CD4-positive, alpha-beta T cell treated with Interleukin-17A for 1 hour (primary cell): ENCODE data around the gene CPNE2.
"Not testable (repeated sequence)": the region's sequence is repeated elsewhere in the genome, so short reads cannot be mapped to it uniquely, and the experiment has no call there.

Source experiments
- DNase-seq: peaks from one replicate; pipeline ENCODE4 v3.0.0-alpha.2; 2020

The CPNE2 gene

DNA sequence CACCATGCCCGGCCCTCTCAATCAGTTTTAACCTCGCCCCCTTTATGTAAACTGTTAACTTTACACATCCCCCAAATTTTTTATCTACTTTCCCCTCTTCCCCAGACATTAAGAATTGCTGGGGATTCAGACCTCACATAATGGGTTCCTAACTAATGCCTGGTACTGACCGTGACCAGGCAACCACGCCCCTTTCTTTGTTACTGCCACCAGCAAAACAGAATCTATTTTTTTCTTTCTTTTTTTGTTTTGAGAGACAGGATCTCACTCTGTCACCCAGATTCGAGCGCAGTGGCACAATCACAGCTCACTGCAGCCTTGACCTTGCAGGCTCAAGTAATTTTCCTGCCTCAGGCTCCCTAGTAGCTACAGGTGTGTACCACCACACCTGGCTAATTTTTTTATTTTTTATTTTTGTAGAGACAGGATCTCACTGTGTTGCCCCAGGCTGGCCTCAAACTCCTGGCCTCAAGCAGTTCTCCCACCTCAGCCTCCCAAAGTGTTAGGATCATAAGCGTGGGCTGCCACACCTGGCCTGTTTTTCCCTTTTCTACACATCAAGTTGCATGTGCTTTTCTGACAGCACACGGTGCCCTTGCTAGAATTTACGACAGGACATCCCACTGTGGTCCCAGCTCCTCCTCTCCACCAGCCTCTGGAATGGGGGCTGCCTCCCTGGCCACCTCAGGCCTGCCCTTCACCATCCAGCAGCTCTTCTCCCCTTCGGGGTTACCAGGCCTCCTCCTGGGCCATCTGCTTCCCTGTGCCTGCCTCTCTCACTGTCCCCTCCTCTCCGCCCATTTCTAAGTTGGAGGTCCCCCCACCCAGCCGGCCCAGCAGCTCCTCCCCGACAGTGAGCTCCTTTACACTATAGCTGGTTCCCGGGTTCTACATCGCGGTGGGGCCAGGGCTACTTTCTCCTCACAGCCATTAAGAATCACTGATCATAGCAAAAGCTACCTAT, 10.8 kb downstream of the CPNE2 start:
- DNase-seq, result no peak

GRCh38 chr16:57104706-57105105, 12.3 kb downstream of the CPNE2 start:
- DNase-seq, result no peak

DNA sequence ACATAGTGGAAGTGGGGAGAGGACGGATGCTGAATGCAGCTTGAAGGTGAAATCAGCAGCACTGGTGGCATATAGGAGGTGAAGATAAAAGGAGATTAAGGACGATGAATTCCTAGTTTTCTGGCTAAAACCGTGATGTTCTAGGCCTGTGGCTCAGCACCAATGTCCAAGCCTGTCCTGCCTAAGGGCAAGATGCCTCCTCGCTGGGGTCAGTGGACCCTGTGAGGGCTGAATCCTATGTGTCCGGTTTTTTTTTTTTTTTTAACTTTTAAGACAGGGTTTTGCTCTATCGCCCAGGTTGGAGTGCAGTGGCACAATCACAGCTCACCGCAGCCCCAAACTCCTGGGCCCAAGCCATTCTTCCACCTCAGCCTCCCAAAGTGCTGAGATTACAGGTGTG, 12.8 kb downstream of the CPNE2 start:
- DNase-seq, result no peak

DNA sequence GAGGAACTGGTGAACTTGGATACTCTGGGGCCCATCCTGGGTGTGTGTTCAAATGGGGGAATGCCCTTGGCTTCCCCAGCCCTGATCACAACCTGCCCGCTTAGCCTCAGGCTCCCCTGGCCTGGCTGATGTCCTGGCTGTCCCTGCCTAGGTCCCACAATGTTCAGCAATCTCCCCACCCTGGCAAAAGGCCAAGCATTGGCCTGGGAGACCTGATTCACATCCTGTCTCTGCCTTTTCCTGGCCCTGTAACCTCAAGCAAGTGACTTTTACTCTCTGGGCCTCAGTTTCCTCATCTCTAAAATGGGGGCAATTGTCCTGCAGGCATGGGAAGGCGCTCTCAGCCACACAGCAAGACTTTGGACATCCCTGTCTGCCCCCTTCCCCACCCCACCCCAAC, 14.4 kb downstream of the CPNE2 start:
- no peak for DNase-seq

DNA sequence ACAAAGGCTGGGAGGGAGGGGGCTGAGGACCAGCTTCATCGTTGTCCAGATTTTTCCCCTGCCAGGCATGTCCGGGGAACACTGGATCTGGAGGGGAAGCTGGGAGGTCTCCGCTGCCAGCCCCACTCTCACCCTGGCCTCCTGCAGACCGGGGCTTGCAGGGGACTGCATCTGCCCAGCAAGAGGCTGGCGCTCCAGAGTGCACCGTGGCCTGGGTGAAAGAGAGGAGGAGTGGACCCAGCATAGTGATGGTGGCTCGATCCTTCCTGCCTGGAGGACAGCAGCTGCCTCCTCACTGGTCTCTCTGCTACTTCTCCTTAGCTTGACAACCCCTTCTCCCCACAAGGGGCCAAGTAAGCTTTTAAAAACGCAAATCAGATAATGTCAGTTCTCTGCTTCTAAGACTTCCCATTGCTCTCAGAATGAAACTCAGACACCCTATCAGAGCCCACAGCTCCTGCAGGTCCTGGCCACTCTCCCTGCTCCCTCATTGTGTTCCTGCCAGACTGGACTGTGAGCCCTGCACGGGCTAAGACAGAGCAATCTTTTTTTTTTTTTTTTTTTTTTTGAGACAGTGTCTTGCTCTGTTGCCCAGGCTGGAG, 15.0 kb downstream of the CPNE2 start:
- no peak for DNase-seq

DNA sequence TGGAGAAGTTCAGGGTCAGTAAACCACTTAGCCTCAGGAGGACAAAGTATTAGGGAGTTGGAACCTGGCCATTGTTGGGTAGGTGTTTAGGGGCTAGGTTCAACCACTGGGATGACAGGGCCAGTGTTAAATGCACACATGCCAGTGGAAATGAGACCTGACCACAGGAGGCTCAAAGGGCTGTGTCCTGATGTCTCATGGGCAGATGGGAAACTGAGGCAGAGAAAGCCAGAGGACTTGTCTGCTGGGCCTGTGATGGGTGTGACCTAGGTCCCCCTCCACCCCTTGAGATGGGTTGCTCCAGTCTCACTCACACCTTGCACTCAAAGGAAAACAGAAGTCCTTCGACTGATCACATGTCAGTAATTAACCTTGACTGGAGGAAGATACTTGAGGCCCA, 16.0 kb downstream of the CPNE2 start:
- no peak for DNase-seq

- not testable (repeated sequence) for DNase-seq
Observed at GRCh38 chr16:57109259-57110105, 17.1 kb downstream of the CPNE2 start.

GRCh38 chr16:57110937-57111336, 18.6 kb downstream of the CPNE2 start:
- DNase-seq, result no peak

- DNase-seq, result no peak
Observed at GRCh38 chr16:57111420-57111819, 19.0 kb downstream of the CPNE2 start.

GRCh38 chr16:57112403-57113041, 20.1 kb downstream of the CPNE2 start:
- no peak for DNase-seq

DNA sequence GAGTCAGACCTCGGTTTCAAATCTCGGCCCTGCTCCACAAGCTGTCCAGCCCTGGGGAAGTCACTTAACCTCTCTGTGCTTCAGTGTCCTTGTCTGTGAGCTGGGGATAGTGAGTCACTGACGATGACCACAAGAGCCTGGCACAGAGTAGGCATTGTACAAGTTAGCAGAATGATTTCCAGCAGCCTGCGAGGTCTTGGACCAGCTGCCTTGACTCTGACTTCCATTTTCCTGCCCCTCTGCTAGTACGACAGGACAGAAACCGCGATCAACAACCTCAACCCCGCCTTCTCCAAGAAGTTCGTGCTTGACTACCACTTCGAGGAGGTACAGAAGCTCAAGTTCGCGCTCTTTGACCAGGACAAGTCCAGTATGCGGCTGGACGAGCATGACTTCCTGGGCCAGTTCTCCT, 20.7 kb downstream of the CPNE2 start:
- no peak for DNase-seq

GRCh38 chr16:57113664-57114063, 21.3 kb downstream of the CPNE2 start:
- DNase-seq, result no peak

DNA sequence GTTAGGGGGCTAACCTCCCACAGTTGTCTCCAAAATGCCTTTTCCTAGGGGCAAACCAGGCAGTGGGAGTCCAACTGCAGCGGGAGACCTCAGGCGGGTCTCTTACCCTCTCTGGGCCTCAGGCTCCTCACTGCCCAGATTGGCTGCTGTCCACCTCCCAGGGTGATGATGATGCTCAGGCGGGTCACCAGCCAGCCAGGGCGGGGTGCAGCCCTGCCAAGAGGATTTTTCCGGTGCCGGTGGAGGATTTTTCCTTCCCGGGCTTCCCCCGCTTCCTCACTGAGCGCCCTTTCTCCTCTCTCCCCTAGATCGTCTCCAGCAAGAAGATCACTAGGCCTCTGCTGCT, 22.8 kb downstream of the CPNE2 start:
- DNase-seq, result no peak

- DNase-seq, result no peak
Observed at GRCh38 chr16:57115514-57116182, 23.3 kb downstream of the CPNE2 start.

GRCh38 chr16:57118461-57119084, 26.2 kb downstream of the CPNE2 start:
- no peak for DNase-seq

- no peak for DNase-seq
Observed at GRCh38 chr16:57123216-57123973, 31.0 kb downstream of the CPNE2 start.

DNA sequence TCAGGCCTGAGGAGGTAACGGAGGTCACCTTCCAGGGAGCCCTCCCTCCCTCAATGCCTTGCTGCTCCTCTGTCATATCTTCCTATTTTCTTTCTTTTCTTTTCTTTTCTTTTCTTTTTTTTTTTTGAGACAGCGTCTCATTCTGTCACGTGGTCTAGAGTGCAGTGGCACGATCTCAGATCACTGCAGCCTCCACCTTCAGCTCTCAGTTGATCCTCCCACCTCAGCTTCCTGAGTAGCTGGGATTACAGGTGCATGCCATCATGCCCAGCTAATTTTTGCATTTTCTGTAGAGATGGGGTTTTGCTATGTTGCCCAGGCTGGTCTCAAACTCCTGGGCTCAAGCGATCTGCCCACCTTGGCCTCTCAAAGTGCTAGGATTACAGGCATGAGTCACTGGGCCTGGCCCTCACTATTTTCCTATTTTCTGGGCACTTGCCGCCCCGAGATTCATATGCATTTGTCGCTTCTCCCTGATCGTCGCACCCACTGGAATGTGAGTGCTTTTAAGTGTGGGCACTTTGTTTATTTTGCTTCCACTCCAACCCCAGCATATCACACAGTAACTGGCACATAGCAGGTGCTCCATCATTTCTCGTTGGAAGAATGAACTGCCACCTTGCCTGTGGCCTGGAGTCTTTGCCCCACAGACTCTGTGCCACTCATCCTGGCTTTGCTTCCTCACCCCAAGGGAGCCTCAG, 31.7 kb downstream of the CPNE2 start:
- DNase-seq, result no peak

DNA sequence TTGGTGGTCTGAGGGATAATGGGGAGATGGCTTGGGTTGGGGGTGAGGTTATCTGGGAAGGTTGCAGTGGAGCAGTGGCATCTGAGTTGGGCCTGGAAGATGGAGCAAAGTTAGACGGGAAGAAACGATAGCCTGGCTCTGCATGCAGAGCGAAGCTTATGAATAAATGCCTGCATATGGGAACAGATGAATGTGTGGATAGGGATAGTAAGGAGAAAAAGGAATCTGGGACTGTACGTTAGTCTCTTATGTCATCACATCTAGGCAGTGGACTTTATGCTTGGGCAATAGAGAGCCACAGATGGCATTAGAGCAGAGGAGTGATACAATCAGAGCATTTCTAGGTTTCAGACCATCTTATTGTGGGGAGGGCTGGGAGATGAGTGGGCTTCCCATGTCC, 33.0 kb downstream of the CPNE2 start:
- no peak for DNase-seq

GRCh38 chr16:57125969-57126368, 33.6 kb downstream of the CPNE2 start:
- no peak for DNase-seq

DNA sequence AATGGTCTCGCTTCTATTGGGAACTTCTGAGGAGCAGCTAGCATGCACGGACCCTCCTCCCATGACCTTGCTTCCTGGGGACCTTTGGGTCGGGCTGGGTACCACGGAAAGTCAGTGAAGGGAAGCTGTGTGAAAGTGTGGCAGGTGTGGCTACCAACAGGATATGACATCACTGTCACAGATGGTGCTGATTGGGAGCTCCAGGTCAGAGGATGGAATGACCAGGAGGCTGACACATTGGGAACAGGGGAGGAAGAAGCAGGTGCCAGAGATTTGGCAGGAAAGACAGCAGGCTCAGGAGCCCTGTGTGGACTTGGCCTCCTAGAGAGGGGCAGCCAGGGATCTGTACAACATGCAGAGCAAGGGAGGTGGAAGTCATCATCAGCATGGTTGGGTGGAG, 34.0 kb downstream of the CPNE2 start:
- DNase-seq, result no peak
